OCI-LY3 (cell line): ENCODE results near the gene HDDC2.

Experiments used
- CTCF ChIP-seq: fragments of 200-600, 300-600 bp; sonication (generic); IDR thresholded peaks from 2 replicates; pipeline ENCODE4 v1.5.1; 2014; ENCODE audit warnings: antibody characterized with exemption, low read length, low read depth
- EZH2phosphoT487 ChIP-seq: fragments of 200-600 bp; shearing (Covaris generic); IDR thresholded peaks from 2 replicates; pipeline ENCODE4 v1.6.1; 2018; ENCODE audit warnings: antibody characterized with exemption, mixed run types, low read depth

DNA sequence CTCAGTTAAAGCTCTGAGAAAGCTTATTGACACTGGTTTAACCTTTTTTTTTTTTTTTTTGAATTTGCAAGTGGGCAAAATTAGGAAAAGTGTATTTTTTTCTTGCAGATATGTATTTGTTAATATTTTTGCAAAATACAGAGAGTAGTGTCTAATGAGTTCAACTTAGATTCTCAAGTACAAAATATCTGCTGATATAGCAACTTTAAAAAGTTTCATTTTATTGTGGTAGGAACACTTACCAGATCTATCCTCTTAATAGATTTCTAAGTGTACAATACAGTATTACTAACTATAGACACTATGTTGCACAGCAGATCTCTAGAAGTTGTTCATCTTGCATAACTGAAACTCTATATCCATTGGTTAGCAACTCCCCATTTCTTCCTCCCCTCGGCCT, 30.9 kb upstream of the HDDC2 start:
- TF ChIP-seq CTCF (no peak), EZH2phosphoT487 (no peak)
